ENCODE measurements around the gene TMEM82. TPM values are rescaled to one million over a fixed set of nuclear protein-coding genes. Genes with fewer than 3 reads are reported as not detected.

TMEM82 gene
- total RNA-seq, 2 experiments from 2014 or later, result not detected

DNA sequence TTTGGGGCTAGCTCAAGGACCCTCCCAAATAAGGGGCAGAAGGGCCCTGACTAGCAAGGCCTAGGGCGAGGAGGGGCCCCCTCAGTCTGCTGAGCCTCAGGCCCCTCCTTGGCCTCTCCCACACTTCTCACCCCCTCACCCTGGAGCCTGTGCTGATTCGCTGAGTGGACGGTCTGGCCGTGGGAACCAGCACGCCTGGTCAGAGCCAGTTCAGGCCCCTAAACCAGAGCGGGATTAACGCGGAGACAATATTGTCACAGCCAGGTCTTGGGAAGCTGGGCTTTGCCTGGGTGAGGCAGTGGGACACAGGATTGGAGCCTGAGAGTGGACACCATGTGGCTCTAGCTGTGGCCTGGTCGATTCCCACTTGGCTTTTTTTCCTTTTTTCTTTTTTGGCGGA lies 11.5 kb downstream of the TMEM82 start:
- Histone ChIP-seq H4K20me1 (ENCODE audit: insufficient read depth, low read length) (no peaks in the 10 kb centered on the region), H3K27ac (ENCODE audit: low read depth, low read length, poor library complexity, severe bottlenecking) (no peak overlapping the region), H3K4me2 (ENCODE audit: low read length) (no peak overlapping the region), H3K79me2 (ENCODE audit: insufficient read depth, low read depth, low read length) (no peaks in the 10 kb centered on the region), H3K36me3 (ENCODE audit: insufficient read depth, low read length) (no peaks in the 10 kb centered on the region), H3K9me3 (ENCODE audit: low read length) (no peaks in the 10 kb centered on the region), H3K4me3 (ENCODE audit: low read depth, low read length, poor library complexity, severe bottlenecking) (no peak overlapping the region), H3K4me1 (ENCODE audit: insufficient read depth, low read length, poor library complexity, severe bottlenecking) (no peaks in the 10 kb centered on the region), H3K9me2 (ENCODE audit: insufficient read depth, low read length) (no peaks in the 10 kb centered on the region), H2AFZ (ENCODE audit: low read length) (no peak overlapping the region)
- intact Hi-C loops (cut with micrococcal nuclease; ENCODE audit: unreplicated experiment), result no loop called here
- TF ChIP-seq EZH2phosphoT487 (IDR thresholded peaks at IDR 0.05; ENCODE audit: borderline replicate concordance, low read depth, low read length), result no peak
- TF ChIP-seq, protein P1, sequence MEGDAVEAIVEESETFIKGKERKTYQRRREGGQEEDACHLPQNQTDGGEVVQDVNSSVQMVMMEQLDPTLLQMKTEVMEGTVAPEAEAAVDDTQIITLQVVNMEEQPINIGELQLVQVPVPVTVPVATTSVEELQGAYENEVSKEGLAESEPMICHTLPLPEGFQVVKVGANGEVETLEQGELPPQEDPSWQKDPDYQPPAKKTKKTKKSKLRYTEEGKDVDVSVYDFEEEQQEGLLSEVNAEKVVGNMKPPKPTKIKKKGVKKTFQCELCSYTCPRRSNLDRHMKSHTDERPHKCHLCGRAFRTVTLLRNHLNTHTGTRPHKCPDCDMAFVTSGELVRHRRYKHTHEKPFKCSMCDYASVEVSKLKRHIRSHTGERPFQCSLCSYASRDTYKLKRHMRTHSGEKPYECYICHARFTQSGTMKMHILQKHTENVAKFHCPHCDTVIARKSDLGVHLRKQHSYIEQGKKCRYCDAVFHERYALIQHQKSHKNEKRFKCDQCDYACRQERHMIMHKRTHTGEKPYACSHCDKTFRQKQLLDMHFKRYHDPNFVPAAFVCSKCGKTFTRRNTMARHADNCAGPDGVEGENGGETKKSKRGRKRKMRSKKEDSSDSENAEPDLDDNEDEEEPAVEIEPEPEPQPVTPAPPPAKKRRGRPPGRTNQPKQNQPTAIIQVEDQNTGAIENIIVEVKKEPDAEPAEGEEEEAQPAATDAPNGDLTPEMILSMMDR (conservative IDR thresholded peaks at IDR 0.05; ENCODE audit: low read length), result no peak
- ChIA-PET CTCF (ENCODE audit: unreplicated experiment) (no interaction called here), POLR2A (no interaction called here)
- DNase-seq (ENCODE audit: low spot score), result no peak
- BruUV-seq (replicated peaks), result no TSS peak

- H3K4me3 ChIP-seq (ENCODE audit: low read depth, low read length, poor library complexity, severe bottlenecking), result no peak overlapping the region
- no peaks in the 10 kb centered on the region for H3K4me1 ChIP-seq (ENCODE audit: insufficient read depth, low read length, poor library complexity, severe bottlenecking)
- no peak overlapping the region for H2AFZ ChIP-seq (ENCODE audit: low read length)
- H3K27ac ChIP-seq (ENCODE audit: low read depth, low read length, poor library complexity, severe bottlenecking), result no peak overlapping the region
- H3K79me2 ChIP-seq (ENCODE audit: insufficient read depth, low read depth, low read length), result no peaks in the 10 kb centered on the region
- POLR2A ChIA-PET, result no interaction called here
- H3K4me2 ChIP-seq (ENCODE audit: low read length), result no peak overlapping the region
- no peak for TF ChIP-seq EZH2phosphoT487 (IDR thresholded peaks at IDR 0.05; ENCODE audit: borderline replicate concordance, low read depth, low read length)
- TF ChIP-seq, protein P1 (conservative IDR thresholded peaks at IDR 0.05; ENCODE audit: low read length), result no peak
- no peaks in the 10 kb centered on the region for H3K36me3 ChIP-seq (ENCODE audit: insufficient read depth, low read length)
- intact Hi-C loops (cut with micrococcal nuclease; ENCODE audit: unreplicated experiment), result no loop called here
- CTCF ChIA-PET (ENCODE audit: unreplicated experiment), result no interaction called here
- H4K20me1 ChIP-seq (ENCODE audit: insufficient read depth, low read length), result no peaks in the 10 kb centered on the region
- DNase-seq (ENCODE audit: low spot score), result no peak
- H3K9me3 ChIP-seq (ENCODE audit: low read length), result no peaks in the 10 kb centered on the region
- BruUV-seq (replicated peaks), result no TSS peak
- no peaks in the 10 kb centered on the region for H3K9me2 ChIP-seq (ENCODE audit: insufficient read depth, low read length)
These were observed 12.8 kb downstream of the TMEM82 start for GRCh38 chr1:15755021-15755645.

DNA sequence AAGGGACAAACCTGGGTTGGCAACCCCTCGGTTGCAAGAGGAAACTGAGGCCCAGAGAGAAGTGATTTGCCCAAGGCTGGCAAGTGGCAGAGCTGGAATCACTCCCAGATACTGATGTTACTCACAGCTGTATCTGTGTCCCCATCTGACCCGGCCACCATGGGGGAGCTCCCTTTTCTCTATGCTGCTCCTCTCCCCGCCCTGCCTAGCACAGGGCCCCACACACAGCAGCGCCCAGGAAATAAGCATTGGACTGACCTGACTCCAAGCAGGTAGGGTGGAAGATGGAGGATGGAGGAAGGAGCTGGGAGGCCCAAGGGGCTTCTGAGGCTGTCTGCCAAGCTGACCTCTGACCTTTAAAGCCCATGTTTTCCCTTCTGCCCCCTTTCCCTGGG lies 13.3 kb downstream of the TMEM82 start:
- Histone ChIP-seq H2AFZ (ENCODE audit: low read length) (no peak overlapping the region), H3K4me1 (ENCODE audit: insufficient read depth, low read length, poor library complexity, severe bottlenecking) (no peaks in the 10 kb centered on the region), H3K9me3 (ENCODE audit: low read length) (no peaks in the 10 kb centered on the region), H3K36me3 (ENCODE audit: insufficient read depth, low read length) (no peaks in the 10 kb centered on the region), H3K4me2 (ENCODE audit: low read length) (no peak overlapping the region), H3K27ac (ENCODE audit: low read depth, low read length, poor library complexity, severe bottlenecking) (no peak overlapping the region), H3K4me3 (ENCODE audit: low read depth, low read length, poor library complexity, severe bottlenecking) (no peak overlapping the region), H4K20me1 (ENCODE audit: insufficient read depth, low read length) (no peaks in the 10 kb centered on the region), H3K79me2 (ENCODE audit: insufficient read depth, low read depth, low read length) (no peaks in the 10 kb centered on the region), H3K9me2 (ENCODE audit: insufficient read depth, low read length) (no peaks in the 10 kb centered on the region)
- DNase-seq (ENCODE audit: low spot score), result no peak
- ChIA-PET CTCF (ENCODE audit: unreplicated experiment) (no interaction called here), POLR2A (no interaction called here)
- intact Hi-C loops (cut with micrococcal nuclease; ENCODE audit: unreplicated experiment), result no loop called here
- TF ChIP-seq, protein P1 (conservative IDR thresholded peaks at IDR 0.05; ENCODE audit: low read length), result no peak
- TF ChIP-seq EZH2phosphoT487 (IDR thresholded peaks at IDR 0.05; ENCODE audit: borderline replicate concordance, low read depth, low read length), result no peak
- BruUV-seq (replicated peaks), result no TSS peak
